NCI-H1092 (cell line): ENCODE data around the gene PELI2.

Experiments
- DNase-seq: peaks from one replicate; lab custom pipeline; 2025; lab: John Stamatoyannopoulos, UW

PELI2 gene

DNA sequence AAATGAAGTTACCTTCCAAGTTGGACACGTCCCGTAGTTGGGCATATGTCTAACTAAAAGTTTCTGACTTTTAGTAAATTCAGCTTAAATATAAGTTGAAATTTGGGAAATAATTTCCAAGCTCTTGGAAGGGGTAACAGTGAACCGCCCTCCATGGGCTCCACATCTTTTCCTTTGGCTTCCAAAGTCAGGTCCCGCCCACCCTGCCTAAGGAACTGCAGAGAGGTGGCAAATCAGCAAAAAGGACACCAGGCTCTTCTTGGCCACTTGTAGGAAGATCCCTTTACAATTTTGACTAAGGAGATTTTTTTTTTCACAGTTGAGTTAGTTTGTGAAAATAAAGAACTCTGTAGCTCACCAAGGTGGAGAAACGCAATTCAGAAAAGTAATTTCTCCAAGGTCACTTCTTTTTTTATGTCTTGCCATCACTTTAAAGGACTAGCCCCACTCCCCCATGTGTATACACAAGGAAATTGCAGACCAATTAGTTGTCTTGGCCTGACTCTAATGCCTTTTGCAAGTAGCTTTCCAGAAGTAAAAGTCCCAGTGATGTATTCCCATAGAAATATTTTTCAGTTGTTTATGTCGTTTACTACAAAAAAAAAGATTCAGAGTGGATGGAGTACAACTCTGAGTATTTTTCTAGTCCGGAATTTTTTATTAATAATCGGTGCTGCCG is 181.2 kb downstream of the PELI2 start:
- no peak for DNase-seq

DNA sequence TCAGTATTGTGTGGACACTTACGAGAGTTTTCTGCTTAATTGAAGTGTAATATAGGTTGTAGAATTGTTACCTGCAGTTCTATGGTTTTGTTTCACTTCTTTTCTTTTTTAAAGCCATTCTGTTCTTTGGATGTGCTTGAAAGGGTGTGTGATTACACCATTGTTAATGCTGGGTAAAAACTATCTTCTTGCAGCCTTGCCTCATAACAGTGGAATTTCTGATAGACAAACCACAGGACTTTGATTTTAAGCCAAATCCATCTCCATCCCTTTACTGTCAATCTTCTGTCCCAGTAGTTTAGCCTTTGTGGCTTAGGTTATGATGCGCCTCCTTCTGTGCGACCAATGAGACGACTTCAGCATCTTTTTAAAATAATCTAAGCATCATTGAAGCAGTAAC is 182.3 kb downstream of the PELI2 start:
- DNase-seq = no peak

DNA sequence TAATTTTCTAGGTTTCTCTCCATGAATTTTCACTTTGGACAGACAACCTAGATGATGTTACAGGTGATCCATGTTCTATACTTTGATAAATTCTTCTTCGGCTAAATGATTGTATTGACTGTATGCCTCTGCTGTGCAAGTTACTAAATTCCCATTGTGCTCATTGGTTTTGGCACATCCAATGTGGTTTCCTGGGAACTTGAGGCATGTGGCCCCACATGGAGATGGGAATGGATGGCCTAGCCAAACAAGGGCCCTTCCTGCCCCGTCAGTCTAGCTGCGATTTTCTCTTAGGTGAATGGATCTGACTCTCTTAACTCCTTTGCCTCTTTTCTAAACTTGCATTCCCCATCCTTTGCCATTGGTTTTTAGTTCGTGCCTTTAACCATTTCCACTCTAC is 186.2 kb downstream of the PELI2 start:
- no peak for DNase-seq

DNA sequence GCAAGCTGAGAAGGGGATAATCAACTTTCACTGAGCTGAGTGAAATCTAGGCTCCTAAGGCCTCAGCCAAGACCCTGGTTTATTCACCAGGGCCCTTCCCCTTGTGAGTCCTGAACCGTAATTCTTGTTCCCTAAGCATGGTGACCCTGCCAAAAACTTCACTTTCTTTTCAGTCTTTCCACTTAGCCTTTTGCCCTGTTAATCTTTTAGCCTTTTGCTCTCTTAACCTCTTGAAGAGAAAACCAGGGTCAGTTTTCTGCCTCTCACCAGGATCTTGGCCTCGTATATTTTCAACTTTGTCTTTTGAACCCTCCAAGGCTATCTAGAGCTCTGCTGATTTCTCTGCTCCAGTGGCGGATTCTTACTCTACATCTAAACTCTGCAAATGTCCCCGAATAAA is 191.0 kb downstream of the PELI2 start:
- DNase-seq = no peak

DNA sequence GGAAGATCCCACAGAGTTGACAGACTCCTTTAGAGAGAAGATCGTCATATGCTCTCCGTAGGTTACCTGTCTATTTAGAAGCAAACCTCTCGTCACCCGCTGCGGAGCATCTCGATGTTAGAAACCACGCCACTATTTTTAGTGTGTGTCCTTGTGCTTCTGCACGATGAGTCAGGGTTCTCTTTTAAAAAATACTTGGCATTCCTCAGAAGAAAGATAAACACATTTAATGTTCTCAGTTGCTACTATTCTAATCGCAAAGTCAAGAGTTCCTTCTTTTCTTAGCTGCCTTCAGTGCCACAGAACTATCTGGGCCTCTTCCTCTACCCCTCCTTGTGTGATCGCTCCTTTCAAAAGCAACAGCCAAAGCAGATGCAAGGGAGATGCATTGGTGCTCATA is 192.4 kb downstream of the PELI2 start:
- DNase-seq = no peak

DNA sequence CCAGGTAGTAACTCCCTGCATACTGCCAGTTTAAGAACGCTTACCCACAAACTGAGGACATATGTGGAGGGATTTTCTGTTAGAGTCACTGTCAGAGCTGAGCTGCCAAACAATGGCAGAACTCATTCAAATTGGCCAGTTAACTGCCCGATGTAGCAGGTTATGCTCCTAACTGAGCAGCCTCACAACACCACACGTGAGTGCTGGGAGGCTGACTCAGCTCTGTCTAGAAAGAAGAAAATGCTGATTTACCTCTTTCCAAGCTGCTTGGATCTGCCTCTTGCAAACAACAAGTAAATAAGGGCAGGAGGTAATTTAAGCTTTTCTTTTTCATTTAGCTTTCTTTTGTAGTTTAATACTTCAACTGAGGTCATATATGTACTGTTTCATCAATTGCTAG is 195.6 kb downstream of the PELI2 start:
- no peak for DNase-seq

DNA sequence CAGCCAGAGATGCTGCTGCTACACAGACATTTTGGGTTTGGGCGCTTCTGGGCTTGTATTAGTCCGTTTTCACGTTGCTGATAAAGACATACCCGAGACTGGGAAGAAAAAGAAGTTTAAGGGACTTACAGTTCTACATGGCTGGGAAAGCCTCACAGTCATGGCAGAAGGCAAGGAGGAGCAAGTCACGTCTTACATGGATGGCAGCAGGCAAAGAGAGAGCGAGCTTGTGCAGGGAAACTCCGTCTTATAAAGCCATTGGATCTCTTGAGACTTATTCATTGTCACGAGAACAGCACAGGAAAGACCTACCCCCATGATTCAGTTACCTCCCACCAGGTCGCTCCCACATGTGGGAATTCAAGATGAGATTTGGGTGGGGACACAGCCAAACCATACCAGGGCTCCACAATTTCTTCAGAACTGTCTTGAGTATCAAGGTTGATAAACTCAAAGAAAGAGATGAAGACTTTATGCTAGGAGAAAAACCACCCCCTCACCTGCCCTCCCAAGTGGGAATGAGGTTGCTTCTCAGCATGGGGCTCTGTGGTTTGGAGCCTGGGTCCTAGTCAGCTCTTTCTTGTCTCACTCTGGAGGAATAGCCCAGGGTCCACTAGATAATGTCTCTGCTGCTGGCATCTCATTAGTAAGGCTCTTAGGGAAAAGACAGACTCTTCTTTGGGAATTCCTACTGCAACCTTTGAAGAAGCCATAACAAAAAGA is 200.3 kb downstream of the PELI2 start:
- DNase-seq = no peak

DNA sequence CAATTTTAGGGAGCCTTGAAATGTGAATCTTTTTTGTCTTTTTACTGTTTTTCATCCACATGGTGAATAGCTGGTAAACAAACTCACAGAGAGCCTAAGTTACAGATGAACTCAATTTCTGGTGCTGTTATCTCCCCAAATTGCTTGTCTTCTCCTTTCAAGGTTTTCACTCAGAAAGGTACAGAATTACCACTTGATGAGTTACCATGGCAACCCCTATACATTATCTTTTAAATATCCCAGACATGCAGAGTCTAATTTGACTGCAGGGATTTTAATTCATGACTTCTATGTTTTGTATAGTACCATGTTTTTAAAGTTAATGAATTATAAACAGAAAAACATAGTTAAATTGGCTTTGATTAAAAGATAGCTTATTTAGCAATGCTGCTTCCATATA is 203.7 kb downstream of the PELI2 start:
- no peak for DNase-seq

DNA sequence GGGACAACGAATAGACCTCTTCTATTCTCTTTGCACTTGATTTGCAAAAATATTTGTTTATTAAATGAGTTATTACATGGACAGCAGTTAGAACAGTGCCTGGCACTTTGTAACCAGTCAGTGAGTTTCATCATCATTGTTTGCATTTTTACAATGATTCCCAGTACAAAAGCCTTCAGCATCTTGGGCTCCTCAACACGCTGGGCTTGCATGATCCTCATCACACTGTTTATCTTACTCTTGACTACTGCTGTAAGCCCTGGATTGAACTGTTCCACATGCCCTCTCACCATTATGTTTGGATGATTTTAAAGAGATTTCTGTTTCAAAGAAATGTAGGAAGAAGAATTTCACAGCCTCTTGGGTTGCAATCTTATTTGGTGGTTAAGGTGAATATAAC is 204.3 kb downstream of the PELI2 start:
- no peak for DNase-seq

DNA sequence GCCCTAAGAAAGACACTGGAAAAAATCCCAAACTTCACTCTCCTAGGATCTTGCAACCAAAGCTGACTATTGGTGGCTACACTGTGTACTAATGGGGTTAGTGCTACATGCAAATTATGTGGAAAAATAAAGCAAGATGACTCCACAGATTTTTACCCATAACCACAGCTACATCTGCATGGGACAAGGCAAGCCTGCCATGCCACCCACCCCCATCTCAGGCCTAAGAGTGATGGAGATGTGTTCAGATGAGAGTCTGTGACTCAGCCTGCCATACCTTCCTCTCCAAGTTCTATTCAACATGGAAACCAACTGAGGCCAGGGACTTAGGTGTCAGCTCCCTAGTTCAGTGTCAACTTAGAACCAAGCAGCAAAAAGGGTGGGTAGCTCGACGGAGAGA is 206.2 kb downstream of the PELI2 start:
- DNase-seq = no peak

DNA sequence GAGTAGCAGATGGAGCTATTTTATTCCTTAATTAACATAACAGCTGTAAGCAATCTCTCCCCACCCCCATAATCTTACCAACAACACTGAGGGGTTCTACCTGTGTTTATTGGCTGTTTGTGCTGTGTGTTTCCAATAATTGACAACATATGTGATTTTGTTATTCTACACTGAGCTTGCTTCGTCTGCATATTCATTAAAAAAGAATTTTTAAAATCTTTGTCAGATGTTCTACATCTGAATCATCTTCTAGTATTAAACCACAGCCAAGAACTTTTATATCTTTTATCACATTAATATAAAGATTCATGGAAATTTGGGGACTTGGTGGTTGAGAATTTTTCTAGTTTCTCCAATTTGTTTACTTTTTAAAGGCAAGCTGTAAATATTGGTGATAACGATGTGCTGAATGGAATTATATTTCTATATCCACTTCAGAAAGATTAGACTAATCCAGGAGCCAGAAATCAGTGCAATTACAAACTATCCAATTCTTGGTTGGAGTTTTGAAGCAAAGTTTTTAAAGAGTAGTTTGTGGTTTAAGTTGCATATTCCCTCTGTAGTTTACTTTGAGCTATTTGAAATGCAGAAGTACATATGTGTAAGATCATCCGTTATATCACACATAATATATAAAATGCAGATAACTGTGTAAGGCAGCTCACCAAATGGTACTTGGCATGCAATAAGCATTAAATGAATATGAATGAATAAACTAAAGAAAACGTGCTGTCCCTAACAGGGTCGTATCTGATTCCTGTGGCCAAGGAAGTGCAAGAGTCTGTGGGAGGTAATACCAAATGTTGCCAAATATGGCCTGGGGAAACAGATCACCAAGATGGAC is 206.9 kb downstream of the PELI2 start:
- no peak for DNase-seq

DNA sequence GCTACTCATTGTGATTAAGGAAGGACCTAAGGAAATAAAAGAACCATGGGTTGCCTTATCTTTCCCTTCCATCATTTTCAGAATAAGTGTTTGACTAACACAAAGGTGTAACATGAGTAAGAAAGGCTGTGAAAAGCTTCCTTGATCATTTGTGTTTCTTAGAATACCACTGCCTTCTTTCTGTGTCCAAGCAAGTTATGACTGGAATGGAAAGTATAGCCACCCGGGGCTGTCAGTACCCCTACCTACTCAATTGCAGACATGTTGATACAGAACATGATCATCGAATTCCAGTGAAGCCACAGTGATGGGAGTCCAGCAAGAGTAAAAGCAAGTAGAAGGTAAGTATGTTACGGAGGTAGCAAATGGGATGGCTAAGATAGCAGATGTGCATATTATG is 209.8 kb downstream of the PELI2 start:
- no peak for DNase-seq

DNA sequence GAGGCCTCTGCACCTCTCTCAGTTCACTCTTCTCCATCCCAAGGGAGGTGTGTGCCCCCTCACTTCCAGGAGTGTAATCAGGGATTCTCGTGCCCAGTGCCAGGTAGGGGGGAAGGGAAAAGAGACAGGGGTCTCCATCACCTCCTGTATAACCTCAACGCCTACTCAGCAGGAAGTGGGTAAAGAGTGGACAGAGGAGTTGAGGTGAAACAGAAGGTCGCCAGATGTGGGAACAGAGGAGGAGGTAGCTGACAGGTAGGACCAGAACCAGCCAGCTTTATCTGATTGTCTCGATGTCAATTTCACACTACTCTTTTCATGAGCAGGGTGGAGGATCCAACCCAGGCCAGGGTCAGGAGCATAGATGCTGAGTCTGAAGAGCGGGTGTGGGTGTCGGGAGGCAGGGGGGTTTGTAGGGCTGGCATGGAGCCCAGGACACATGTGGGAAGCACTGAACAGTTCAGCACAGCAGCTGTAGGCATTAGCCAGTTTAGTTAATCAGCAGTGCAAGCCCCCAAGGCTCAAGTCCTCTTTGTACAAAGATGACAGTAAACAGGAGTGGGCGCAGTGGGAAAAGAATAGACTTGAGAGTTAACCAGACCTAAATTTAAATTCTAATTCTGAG is 213.5 kb downstream of the PELI2 start:
- DNase-seq = peak; percentile 58

DNA sequence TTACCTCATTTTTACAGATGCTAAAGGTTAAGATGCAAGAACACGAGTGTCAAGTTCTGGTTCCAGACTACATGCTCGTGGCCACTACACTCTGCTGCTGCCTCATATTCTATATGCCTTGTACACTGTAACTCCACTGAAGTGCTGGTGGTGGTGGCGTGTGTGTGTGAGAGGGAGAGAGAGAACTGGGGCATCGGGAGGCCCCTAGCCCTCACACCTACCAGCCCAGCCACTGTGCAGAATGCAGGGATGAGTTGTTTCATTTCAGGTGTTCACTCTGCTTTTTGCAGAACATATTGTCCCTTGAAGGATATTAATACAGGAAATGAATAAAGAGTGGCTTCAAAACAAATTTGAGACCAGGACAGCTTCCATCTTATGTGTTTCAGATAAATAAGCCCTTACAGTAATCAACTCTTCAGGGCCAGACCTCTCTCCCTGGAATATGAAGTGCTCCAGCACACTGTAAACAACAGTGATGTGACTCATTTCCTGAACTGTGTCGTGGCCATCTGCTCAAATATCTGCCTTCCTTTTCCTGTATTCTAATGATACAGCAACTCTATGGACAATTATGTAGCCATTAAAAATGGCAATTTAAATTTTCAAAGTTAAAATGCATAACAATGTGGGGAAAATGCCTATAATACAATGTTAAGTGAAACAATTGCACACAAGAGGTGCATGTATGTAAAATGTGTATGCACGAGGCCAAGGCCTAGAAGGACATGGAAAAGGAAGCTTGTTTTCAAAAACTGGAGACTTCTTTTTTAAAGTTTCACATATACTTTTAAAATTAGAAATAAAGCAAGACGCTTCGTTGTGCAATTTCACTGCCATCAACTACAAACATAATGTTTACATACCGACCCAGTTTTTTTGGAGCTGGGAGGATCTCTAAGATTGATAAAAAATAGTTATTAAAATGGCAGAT is 215.4 kb downstream of the PELI2 start:
- DNase-seq = peak; percentile 78

DNA sequence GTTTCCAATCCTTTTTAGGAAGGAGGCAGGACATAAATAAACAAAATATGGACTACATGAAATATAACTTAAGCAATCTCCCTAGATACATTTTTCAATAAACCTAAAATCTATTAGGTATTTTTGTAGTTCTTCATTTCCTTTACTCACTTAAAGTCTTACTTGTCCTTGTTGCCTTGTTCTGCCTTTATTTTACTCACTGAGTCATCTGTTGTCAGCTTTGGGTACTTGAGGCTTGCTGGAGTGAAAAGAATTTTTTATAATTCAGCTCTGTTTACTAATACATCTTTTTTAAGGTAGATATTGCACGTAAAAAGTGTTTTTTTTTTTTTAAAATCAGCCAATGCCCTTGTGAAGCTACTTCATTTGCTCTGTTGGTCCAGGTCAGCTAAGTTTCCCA is 216.2 kb downstream of the PELI2 start:
- no peak for DNase-seq

DNA sequence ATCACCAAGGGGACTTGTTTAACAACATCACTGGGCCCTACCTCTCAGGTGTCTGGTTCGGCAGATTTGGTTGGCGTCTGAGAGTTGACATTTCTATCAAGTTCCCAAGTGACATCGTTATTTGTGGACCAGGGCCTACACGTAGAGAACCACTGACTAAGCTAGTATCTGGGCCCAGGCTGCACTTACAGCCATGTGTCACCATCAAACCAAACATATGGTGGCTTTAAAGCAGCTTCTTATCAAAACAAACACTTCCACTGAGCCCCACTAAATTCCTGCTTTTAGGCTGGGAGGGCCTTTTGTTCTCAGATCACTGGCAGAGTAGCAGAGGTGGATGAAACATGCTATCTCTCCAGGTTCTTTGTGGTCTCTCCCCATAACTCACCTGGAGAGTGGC is 220.5 kb downstream of the PELI2 start:
- no peak for DNase-seq

DNA sequence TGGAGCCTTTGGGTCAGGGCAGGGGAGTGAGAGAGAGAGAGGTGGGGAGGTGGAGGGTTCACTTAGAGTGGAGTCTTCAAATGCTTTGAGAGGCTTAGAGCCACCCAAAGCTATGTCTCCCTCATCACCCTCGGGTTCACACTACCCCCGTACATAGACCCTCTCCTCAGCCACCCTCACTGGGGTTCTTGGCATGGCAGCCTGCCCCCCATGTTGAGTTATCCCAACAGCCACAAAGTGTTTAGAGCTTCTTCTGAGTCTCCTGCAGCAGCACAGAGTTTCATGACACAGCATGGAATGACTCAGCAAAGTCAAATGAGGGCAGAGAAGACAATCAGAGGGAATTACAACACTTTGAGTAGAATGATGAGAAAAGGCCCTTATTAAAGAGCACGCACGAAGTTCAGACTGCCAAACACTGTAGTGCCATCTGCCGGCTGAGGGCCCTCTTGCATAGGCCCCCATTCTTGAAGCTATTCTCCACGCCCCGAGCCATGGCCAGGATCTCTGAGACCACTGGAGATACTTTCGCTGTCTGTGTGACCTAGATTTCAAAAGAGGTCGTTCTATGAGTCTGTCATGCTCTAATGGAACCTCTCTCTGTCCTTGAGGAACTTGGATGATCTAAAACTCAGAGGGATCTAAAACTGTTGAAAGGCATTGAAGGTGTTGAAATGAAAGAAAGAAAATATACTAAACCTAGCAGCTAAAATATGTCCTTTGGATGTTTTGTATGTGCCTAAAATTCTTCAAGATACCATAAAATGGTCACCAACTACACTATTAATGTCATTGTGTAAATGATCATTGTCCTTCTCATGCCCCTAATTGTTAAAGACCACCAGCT is 221.9 kb downstream of the PELI2 start:
- peak; percentile 54 for DNase-seq

DNA sequence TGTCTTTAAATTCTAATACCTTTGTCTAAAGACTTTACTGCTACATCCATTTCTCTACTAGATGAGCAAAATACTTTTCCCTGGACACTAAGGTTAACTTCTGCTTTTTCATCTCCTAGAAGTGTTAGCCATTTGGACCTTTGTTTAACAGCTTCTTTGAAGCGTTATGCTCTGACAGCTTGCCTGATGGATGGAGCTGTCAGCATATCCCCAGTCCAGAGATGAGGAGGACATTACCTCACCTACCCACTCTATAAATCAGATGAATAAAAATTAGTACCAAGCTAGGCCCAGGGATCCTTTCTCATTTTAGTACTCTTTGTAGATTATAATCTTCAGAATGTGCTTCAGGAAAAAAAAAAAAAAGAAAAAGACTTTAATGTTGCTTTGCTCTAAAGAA is 222.7 kb downstream of the PELI2 start:
- no peak for DNase-seq

DNA sequence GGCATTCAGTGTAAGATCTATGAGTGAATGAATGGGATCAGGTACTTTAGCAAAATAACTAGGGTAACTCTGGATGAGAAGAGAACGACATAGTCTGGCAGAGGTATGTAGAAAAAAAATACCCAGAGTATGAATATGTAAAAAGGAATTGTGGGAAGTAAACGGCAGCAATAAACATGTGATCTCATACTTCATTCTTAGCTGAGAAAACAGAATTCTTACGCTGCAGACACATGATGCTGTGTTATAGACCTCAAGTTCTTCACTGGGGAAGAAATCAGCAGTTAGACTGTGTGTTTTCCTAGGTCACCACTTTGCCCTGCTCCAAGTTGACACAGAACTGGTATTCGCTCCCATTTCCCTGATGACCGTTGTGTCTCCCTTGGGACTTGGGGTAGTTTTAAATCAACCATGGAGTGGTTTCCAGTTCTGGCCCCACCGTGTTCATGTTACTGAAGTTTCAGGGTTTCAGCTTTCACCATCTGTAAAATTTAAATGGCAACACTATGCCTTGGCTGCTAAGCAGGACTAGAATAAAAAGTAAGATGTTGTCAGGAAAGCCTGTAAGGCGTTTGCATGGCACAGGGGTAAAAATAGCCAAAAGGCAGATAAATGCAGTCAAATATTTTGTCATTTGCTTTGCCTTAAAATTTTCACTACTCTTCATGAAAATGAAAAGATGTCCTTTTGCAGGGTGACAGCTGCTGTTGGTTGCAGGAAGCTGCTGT is 223.7 kb downstream of the PELI2 start:
- no peak for DNase-seq

DNA sequence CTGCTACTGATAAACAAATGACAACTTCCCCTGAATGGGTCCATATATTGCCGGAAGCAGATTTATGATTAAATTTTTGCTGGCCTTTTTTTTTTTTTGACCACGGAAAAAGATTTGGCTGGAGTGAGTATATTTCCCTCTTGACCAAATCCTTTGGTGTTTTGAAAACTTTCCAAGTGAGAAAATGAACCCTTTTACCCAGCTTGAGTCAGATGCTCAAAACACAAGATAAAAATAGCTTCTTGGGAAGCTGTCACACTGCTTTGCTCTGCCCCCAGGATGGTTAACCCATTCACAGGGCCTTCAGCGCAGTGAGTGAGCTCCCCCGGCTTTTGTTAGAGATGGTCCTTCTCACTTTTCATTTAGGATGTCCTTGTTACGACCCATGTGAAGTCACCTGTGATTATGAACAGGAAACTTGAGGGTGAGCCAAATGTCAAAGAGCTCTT is 224.3 kb downstream of the PELI2 start:
- DNase-seq = peak; percentile 6
